ENCODE results near the gene PDLIM3.

The PDLIM3 gene

DNA sequence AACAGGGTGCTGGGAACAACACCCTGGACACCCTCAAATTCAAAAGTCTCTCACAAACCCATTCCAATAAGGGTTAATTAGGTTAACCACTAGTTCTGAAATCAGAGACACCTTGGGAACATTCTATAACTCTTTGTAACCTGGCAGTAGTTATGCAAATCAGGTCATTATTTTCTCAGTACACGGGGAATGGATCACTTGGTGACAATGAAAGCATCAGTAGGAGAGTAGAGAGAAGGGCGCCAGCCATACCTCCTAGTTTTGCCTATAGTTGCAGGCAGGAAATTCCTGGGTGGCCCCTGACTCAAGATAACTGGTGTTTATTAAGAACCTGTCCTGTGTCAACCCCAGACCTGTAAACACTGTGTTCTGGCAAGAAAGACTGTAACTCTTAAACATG is 66.3 kb downstream of the PDLIM3 start:
- DNase-seq: no peak

DNA sequence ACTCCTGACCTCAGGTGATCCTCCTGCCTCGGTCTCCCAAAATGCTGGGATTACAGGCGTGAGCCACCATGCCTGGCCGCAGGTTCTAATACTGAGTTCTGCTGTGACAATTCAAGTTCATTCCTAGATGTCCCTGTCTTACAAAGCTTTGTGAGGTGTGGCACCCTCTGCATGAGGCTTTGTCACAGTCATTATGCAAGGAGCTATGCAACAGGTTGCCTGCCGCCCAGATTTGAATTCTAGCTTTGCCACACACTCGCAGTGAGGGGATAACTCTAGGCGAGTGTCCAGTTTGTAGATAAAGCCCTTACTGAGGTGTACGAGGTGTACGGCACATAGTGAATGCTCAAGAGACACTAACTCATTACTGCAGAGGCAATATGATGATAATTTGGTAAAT is 67.3 kb downstream of the PDLIM3 start:
- no peak for DNase-seq

DNA sequence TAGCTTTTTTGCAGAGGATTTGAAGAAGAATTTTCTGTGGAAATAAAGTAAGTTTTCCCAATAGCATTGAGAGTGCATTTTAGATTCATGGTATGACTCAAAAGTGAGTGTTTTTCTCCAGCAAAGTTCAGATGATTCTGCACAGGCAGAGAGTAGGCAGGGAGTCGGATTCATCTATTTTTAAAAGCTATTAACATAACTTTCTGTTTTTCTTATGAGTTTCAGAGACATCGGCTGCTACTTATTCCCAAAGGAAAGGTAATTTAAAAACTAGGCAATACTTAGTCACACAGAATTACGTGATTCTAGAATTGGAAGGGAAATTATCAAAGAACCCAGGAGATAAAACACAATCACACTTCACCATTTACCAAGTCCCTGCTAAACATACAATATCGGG is 68.2 kb downstream of the PDLIM3 start:
- DNase-seq: no peak

DNA sequence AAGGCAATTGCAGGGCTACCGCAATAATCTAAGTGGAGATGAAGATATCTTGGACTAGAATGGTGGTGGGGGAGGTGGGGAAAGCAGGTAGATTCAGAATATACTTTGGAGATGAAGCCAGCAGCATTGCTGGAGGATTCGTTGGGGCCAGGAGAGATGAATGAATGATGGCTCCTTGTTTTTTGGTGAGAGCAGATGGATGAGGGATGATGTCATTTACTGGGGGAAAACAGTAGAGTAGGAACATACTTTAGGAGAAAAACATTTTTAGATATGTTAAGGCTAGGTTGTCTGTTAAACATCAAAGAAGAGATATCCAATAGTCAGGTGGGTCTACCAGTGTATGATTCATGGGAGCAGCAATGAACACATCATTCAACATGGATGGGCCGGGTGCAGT is 69.6 kb downstream of the PDLIM3 start:
- no peak for DNase-seq

DNA sequence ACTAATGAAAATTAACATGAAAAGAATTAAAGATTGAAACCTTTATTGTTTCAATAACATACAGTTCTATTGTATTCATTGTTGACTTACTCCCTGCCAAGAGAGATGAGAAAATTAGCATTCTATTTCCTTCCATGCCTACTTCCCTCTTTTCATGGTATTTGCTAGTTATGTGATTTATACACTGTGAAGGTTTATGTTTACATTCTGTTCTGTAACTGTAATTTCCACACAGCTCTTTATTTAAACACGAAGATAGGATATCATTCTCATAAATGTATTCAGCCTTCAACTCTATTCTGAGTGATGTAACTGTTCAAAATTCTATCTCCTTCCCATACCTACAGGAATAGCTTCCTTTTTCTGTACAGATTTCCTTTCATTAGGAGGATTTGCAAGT is 70.4 kb downstream of the PDLIM3 start:
- no peak for DNase-seq

DNA sequence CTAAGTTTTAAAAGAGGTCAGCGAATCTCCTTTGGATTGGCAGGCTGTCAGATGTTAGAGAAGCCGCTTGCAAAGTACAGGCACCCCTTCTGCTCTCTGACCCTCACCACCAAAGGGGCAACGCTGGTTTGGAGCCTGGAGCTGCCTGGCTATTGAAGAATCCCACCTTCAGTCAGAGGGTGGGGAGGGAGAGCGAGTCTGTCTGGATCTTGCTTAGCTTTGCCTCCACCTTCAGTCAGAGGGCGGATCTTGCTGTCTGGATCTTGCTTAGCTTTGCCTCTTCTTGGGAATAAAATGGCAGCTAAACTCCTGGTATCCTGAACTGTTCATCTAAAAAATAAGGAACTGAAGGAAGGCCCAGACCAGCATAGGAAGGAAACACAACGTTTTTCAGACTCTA is 71.1 kb downstream of the PDLIM3 start:
- no peak for DNase-seq

DNA sequence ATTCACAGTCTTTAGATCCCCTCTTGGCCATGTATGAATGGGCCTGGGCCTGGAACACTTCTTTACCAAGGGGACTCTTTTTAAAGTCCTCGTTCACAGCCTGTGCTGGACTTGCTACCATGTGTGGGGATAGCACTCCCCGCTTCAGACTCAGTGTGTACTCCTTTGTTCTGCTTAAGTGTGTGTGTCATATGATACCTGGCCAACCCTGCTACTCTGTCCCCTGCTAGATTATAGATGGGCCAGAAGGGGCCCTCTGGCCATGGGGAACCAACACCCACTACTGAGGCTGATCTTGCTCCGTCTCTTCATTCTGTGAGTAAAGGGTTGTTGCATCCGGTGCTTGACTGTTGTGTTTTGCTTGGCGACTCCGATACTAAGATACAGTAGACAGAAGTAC is 71.8 kb downstream of the PDLIM3 start:
- DNase-seq: no peak

DNA sequence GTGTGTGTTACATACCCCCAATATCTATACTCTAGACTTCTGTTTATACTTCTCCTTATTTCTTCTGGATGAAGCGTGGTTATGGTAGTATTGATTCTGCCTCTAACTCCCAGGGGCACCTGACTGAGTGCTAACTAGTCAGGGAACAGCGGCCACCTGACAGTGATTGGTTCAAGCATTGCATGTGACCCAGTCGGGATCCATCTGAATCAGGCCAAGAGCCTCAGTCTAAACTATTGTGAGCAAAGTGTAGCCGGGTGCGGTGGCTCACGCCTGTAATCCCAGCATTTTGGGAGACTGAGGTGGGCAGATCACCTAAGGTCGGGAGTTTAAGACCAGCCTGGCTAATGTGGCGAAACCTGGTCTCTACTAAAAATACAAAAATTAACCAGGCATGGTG is 73.7 kb downstream of the PDLIM3 start:
- no peak for DNase-seq

DNA sequence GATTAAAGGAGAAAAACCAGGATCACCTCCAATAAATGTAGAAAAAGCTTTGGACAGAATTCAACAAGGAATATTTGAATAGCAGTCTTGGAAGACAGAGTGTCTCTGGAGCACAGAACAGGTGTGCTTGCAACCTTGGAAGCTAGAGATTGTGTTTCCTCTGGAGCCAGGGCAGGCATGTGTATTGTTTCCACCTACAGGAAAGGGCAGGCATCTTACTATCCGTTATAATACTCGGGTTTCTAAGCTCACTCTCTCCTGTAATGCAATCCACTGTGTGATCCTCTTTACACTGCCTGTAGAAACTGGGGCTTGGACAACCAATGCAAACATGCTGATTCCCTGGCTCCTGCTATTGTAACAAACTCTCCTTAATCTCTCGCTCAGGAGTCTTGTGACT is 78.2 kb downstream of the PDLIM3 start:
- no peak for DNase-seq

DNA sequence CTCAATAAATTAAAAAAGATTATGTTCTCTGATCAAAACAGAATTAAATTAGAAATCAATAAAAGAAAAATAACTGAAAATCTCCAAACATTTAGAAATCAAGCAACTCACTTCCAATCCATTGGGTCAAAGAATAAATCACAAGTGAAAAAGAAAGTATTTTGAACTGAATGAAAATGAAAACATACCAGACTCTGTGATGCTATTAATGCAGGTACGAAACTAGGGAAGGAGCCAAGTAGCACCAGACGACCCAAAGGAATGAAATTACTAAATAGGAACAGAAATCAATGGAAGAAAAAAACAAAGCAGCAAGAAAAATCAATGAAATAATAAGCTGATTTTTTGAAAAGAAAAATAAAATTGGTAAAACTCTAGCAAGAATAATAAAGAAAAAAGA is 79.2 kb downstream of the PDLIM3 start:
- DNase-seq: no peak

Data from activated gamma-delta T cell (primary cell).